Osteoblast (primary cell): ENCODE measurements around the gene IGF2R. TPM values are rescaled to one million over a fixed set of nuclear protein-coding genes. Genes with fewer than 3 reads are reported as not detected.

Source experiments
- DNase-seq: peaks from one replicate; pipeline ENCODE4 v3.0.0; 2011; ENCODE audit warnings: low spot score, mixed read lengths; ENCODE audit not compliant: insufficient read length; ENCODE audit errors: missing footprints
- H2AFZ ChIP-seq: 2 replicates; pipeline ENCODE4 v1.6.0; 2011; ENCODE audit warnings: mild to moderate bottlenecking, low read length
- H3K27ac ChIP-seq: 2 replicates; pipeline ENCODE4 v1.5.1; 2011; ENCODE audit warnings: mild to moderate bottlenecking, low read depth, low read length, moderate library complexity
- H3K27me3 ChIP-seq: 2 replicates; pipeline ENCODE4 v1.6.0; 2012; ENCODE audit warnings: mild to moderate bottlenecking, control low read depth, inconsistent platforms, low read length, moderate library complexity; ENCODE audit not compliant: insufficient read depth
- H3K36me3 ChIP-seq: 2 replicates; pipeline ENCODE4 v1.5.1; 2011; ENCODE audit warnings: mild to moderate bottlenecking, low read length, control low read depth, moderate library complexity; ENCODE audit not compliant: insufficient read depth
- H3K4me1 ChIP-seq: 2 replicates; pipeline ENCODE4 v1.5.1; 2011; ENCODE audit warnings: mild to moderate bottlenecking, low read length, control low read depth, moderate library complexity; ENCODE audit not compliant: insufficient read depth
- H3K4me2 ChIP-seq: 2 replicates; pipeline ENCODE4 v1.6.0; 2011; ENCODE audit warnings: mild to moderate bottlenecking, low read length; ENCODE audit not compliant: insufficient read depth
- H3K4me3 ChIP-seq: fragments of 200-600 bp; sonication (generic); 3 replicates; pipeline ENCODE4 v1.5.1; 2012; ENCODE audit warnings: mild to moderate bottlenecking, low read length, inconsistent platforms; ENCODE audit not compliant: insufficient read depth
- H3K79me2 ChIP-seq: 2 replicates; pipeline ENCODE4 v1.6.0; 2012; ENCODE audit warnings: mild to moderate bottlenecking, low read length, control low read depth, inconsistent platforms; ENCODE audit not compliant: insufficient read depth
- H3K9me3 ChIP-seq: 2 replicates; pipeline ENCODE4 v1.5.1; 2011; ENCODE audit warnings: low read depth, low read length, control low read depth
- H4K20me1 ChIP-seq: 2 replicates; pipeline ENCODE4 v1.6.0; 2012; ENCODE audit warnings: mild to moderate bottlenecking, low read length, control low read depth; ENCODE audit not compliant: insufficient read depth
- total RNA-seq: library from RNA; depleted of rRNA; stranded (reverse); fragments of >200 nt; gene quantifications from 2 replicates; pipeline ENCODE4 v1.2.3, GENCODE V29; 2012
- TF ChIP-seq, protein P1 (sequence below): IDR thresholded peaks from 2 replicates; pipeline ENCODE4 v1.5.1; 2011; ENCODE audit warnings: mild to moderate bottlenecking, low read depth, low read length, moderate library complexity; ENCODE audit errors: extremely low read depth

Gene IGF2R
- total RNA-seq, 1 donor: 174 TPM

GRCh38 chr6:160042014-160042773 lies 73.3 kb downstream of the IGF2R start:
- H2AFZ ChIP-seq: no peak overlapping the region
- TF ChIP-seq, protein P1, sequence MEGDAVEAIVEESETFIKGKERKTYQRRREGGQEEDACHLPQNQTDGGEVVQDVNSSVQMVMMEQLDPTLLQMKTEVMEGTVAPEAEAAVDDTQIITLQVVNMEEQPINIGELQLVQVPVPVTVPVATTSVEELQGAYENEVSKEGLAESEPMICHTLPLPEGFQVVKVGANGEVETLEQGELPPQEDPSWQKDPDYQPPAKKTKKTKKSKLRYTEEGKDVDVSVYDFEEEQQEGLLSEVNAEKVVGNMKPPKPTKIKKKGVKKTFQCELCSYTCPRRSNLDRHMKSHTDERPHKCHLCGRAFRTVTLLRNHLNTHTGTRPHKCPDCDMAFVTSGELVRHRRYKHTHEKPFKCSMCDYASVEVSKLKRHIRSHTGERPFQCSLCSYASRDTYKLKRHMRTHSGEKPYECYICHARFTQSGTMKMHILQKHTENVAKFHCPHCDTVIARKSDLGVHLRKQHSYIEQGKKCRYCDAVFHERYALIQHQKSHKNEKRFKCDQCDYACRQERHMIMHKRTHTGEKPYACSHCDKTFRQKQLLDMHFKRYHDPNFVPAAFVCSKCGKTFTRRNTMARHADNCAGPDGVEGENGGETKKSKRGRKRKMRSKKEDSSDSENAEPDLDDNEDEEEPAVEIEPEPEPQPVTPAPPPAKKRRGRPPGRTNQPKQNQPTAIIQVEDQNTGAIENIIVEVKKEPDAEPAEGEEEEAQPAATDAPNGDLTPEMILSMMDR: no peak
- peak; percentile 73 for DNase-seq
- H3K27ac ChIP-seq: peak overlapping the region; percentile 78
- no peaks in the 10 kb centered on the region for H3K27me3 ChIP-seq
- H3K4me3 ChIP-seq: peak overlapping the region; percentile 32
- peaks cover 47% of the 10 kb centered on the region for H3K36me3 ChIP-seq
- H3K4me1 ChIP-seq: peaks cover 36% of the 10 kb centered on the region
- peaks cover 15% of the 10 kb centered on the region for H4K20me1 ChIP-seq
- H3K9me3 ChIP-seq: no peaks in the 10 kb centered on the region
- H3K79me2 ChIP-seq: peaks cover 9% of the 10 kb centered on the region
- H3K4me2 ChIP-seq: peak overlapping the region; percentile 80

- Histone ChIP-seq H3K27me3 (no peaks in the 10 kb centered on the region), H3K4me1 (peaks cover 33% of the 10 kb centered on the region), H3K36me3 (peaks cover 53% of the 10 kb centered on the region), H4K20me1 (peaks cover 15% of the 10 kb centered on the region), H3K4me3 (peak overlapping the region; percentile 32), H3K9me3 (no peaks in the 10 kb centered on the region), H2AFZ (no peak overlapping the region), H3K4me2 (peak overlapping the region; percentile 80), H3K79me2 (peaks cover 7% of the 10 kb centered on the region), H3K27ac (peak overlapping the region; percentile 78)
- TF ChIP-seq, protein P1: no peak
- peak; percentile 87 for DNase-seq
Observed at GRCh38 chr6:160042788-160043301, 74.0 kb downstream of the IGF2R start.

DNA sequence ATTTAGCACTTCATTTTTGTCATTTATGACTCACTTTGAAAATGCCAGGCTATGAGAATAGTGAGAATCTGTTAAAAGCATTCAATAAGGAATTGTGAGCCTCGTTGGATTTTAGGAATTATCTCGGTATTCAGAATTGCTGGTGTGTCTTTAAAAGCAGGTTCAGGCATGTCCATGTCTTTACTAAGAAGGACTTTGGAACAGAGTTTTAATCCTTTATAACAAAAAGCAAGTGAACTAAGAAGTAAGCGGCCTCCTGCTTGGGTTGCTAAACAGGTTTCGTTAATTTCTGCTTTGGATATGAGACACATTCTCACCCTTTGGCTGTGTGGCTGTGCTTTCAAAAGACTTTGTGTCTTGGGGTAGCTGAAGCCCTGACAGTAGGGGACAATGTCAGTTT lies 74.9 kb downstream of the IGF2R start:
- Histone ChIP-seq H3K27me3 (no peaks in the 10 kb centered on the region), H3K4me3 (no peak overlapping the region), H4K20me1 (peaks cover 15% of the 10 kb centered on the region), H3K79me2 (peaks cover 4% of the 10 kb centered on the region), H3K4me1 (peaks cover 33% of the 10 kb centered on the region), H3K36me3 (peaks cover 63% of the 10 kb centered on the region), H3K27ac (peak overlapping the region; percentile 78), H2AFZ (no peak overlapping the region), H3K9me3 (no peaks in the 10 kb centered on the region), H3K4me2 (peak overlapping the region; percentile 80)
- TF ChIP-seq, protein P1: no peak
- DNase-seq: no peak

GRCh38 chr6:160044687-160045086 lies 75.8 kb downstream of the IGF2R start:
- no peak overlapping the region for H2AFZ ChIP-seq
- H3K4me2 ChIP-seq: no peak overlapping the region
- no peaks in the 10 kb centered on the region for H3K27me3 ChIP-seq
- no peaks in the 10 kb centered on the region for H3K9me3 ChIP-seq
- no peak for DNase-seq
- peaks cover 63% of the 10 kb centered on the region for H3K36me3 ChIP-seq
- H3K4me3 ChIP-seq: no peak overlapping the region
- peaks cover 33% of the 10 kb centered on the region for H3K4me1 ChIP-seq
- peaks cover 15% of the 10 kb centered on the region for H4K20me1 ChIP-seq
- TF ChIP-seq, protein P1: no peak
- H3K27ac ChIP-seq: no peak overlapping the region
- peaks cover 6% of the 10 kb centered on the region for H3K79me2 ChIP-seq
